NT2/D1 (cell line): ENCODE results near the gene ERICH4.

Experiments
- YY1 ChIP-seq: IDR thresholded peaks from 2 replicates; pipeline ENCODE4 v1.6.1; 2011; ENCODE audit not compliant: insufficient read length, insufficient read depth
- ZNF274 ChIP-seq: IDR thresholded peaks from 2 replicates; pipeline ENCODE4 v1.6.1; 2011; ENCODE audit warnings: mild to moderate bottlenecking, low read depth, low read length

GRCh38 chr19:41492843-41493242 is 49.9 kb downstream of the ERICH4 start:
- TF ChIP-seq ZNF274: no peak
- no peak for TF ChIP-seq YY1
